Fibroblast of lung (primary cell): ENCODE results near the gene TNFRSF14. TPM values are rescaled to one million over a fixed set of nuclear protein-coding genes. Genes with fewer than 3 reads are reported as not detected.

ENCODE experiments used
- DNase-seq, 2 donors: peaks; one replicate each; pipeline versions ENCODE4 v3.0.0 to v3.0.0-alpha.2; 2010; ENCODE audit warnings: low read depth in 2 of 2
- H2AFZ ChIP-seq: 2 replicates; pipeline ENCODE4 v1.5.1; 2012; ENCODE audit warnings: low read length, control low read depth, inconsistent platforms
- H3K27ac ChIP-seq: 2 replicates; pipeline ENCODE4 v1.5.1; 2011; ENCODE audit warnings: low read length, control low read depth; ENCODE audit not compliant: insufficient read depth
- H3K27me3 ChIP-seq: 2 replicates; pipeline ENCODE4 v1.5.1; 2011; ENCODE audit warnings: mild to moderate bottlenecking, low read length; ENCODE audit not compliant: control insufficient read depth, insufficient read depth
- H3K36me3 ChIP-seq: 2 replicates; pipeline ENCODE4 v1.5.1; 2011; ENCODE audit warnings: low read length; ENCODE audit not compliant: control insufficient read depth, insufficient read depth
- H3K4me1 ChIP-seq: 2 replicates; pipeline ENCODE4 v1.5.1; 2011; ENCODE audit warnings: low read length; ENCODE audit not compliant: control insufficient read depth, insufficient read depth; ENCODE audit errors: extremely low read depth
- H3K4me2 ChIP-seq: 2 replicates; pipeline ENCODE4 v1.5.1; 2011; ENCODE audit warnings: low read length, control low read depth; ENCODE audit not compliant: insufficient read depth; ENCODE audit errors: extremely low read depth
- H3K4me3 ChIP-seq, 4 experiments: fragments of 200-600 bp in 1 of 4; sonication (generic) in 1 of 4; replicated peaks in 1 of 4; 2 replicates each; pipeline ENCODE4 v1.5.1; 2011 to 2016; ENCODE audit warnings: low read length in 4 of 4, low read depth in 3 of 4, mild to moderate bottlenecking in 3 of 4, control low read depth in 2 of 4, inconsistent platforms in 1 of 4, mixed read lengths in 1 of 4; ENCODE audit not compliant: insufficient read depth in 1 of 4; ENCODE audit errors: control extremely low read depth in 1 of 4
- H3K79me2 ChIP-seq: 2 replicates; pipeline ENCODE4 v1.5.1; 2012; ENCODE audit warnings: mild to moderate bottlenecking, low read length, inconsistent platforms; ENCODE audit not compliant: control insufficient read depth, insufficient read depth
- H3K9ac ChIP-seq: 2 replicates; pipeline ENCODE4 v1.5.1; 2011; ENCODE audit warnings: mild to moderate bottlenecking, low read length, control low read depth; ENCODE audit not compliant: insufficient read depth
- H3K9me3 ChIP-seq: 2 replicates; pipeline ENCODE4 v1.5.1; 2012; ENCODE audit warnings: low read depth, low read length; ENCODE audit not compliant: control insufficient read depth, insufficient read depth
- H4K20me1 ChIP-seq: 2 replicates; pipeline ENCODE4 v1.5.1; 2011; ENCODE audit warnings: low read length; ENCODE audit not compliant: control insufficient read depth, insufficient read depth; ENCODE audit errors: extremely low read depth
- EZH2 ChIP-seq: IDR thresholded peaks from 2 replicates; pipeline ENCODE4 v1.5.1; 2012; ENCODE audit warnings: low read length, control low read depth, mild to moderate bottlenecking; ENCODE audit errors: missing control alignments
- polyA plus RNA-seq, 2 donors: library from polyadenylated mRNA; depleted of rRNA in 1 of 2; stranded (reverse) in 1 of 2; unstranded in 1 of 2; fragments of >200 nt; gene quantifications; 2 replicates each; pipeline ENCODE4 v1.2.1, GENCODE V29; 2011 to 2012; ENCODE audit warnings: missing spikeins in 1 of 2
- total RNA-seq: library from RNA; depleted of rRNA; stranded (reverse); fragments of >200 nt; gene quantifications from 2 replicates; pipeline ENCODE4 v1.2.1, GENCODE V29; 2014
- TF ChIP-seq, protein P1 (sequence below), 2 donors: IDR thresholded peaks in 1 of 2; conservative IDR thresholded peaks in 1 of 2; 1 replicate in 1 of 2; 2 replicates in 1 of 2; pipeline ENCODE4 v1.5.1; 2011 to 2012; ENCODE audit warnings: low read length in 2 of 2, control low read depth in 1 of 2, inconsistent platforms in 1 of 2, low read depth in 1 of 2, mild to moderate bottlenecking in 1 of 2

TNFRSF14 gene
- total and polyA plus RNA-seq, 2 donors (not counting 1 experiment from before 2014, with no cell fraction given) = 15.2 to 85.0 TPM

DNA sequence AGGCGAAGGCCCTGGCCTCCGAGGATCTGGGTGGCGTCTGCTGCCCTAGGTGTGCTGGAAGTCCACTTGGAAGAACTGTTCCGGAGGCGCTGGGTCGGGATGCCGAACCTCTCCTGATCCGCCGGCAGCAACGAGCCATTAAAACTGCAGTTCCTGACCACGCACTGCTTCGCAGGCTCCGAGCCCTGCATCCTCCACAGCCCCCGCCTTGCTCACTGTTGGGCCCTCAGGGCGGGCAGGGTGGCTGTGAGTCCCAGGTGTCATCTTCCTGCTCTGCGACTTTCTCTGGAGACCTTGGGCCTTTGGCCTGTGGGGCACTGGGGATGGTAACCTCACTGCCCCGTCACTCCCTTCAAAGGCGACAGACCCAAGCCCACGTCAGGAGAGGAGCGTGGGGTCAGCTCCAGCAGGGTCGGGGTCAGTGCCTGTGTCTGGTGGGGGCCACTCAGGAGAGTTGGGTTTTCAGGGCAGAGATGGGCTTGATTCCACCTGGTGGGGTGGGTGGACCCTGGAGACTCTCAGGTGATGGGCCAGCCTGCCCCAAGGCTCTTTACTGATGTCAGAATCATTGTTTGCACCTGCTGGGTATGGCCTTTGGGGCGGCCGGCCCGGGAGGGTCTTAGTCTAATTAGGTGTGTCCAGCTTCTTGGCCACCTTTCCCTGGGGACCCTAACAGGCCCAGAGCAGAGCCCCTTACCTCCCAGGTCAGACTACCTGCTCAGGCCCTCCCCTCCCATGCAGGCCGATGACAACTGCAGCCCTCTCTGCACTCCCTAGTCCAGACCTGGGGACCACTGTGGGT lies 33.5 kb downstream of the TNFRSF14 start:
- H3K79me2 ChIP-seq = no peaks in the 10 kb centered on the region
- no peaks in the 10 kb centered on the region for H4K20me1 ChIP-seq
- H3K36me3 ChIP-seq = no peaks in the 10 kb centered on the region
- no peaks in the 10 kb centered on the region for H3K9me3 ChIP-seq
- no peaks in the 10 kb centered on the region for H3K27me3 ChIP-seq
- no peak overlapping the region for H2AFZ ChIP-seq
- no peak for TF ChIP-seq EZH2
- TF ChIP-seq, protein P1, sequence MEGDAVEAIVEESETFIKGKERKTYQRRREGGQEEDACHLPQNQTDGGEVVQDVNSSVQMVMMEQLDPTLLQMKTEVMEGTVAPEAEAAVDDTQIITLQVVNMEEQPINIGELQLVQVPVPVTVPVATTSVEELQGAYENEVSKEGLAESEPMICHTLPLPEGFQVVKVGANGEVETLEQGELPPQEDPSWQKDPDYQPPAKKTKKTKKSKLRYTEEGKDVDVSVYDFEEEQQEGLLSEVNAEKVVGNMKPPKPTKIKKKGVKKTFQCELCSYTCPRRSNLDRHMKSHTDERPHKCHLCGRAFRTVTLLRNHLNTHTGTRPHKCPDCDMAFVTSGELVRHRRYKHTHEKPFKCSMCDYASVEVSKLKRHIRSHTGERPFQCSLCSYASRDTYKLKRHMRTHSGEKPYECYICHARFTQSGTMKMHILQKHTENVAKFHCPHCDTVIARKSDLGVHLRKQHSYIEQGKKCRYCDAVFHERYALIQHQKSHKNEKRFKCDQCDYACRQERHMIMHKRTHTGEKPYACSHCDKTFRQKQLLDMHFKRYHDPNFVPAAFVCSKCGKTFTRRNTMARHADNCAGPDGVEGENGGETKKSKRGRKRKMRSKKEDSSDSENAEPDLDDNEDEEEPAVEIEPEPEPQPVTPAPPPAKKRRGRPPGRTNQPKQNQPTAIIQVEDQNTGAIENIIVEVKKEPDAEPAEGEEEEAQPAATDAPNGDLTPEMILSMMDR (conservative IDR thresholded peaks at IDR 0.05 in 1 of 2, IDR thresholded peaks at IDR 0.05 in 1 of 2; ENCODE audit: low read depth in 1 of 2, low read length in 2 of 2) = no peak
- no peak for DNase-seq
- no peak overlapping the region for H3K27ac ChIP-seq
- no peak overlapping the region for H3K4me3 ChIP-seq
- H3K4me1 ChIP-seq = peaks cover 8% of the 10 kb centered on the region
- no peak overlapping the region for H3K9ac ChIP-seq
- H3K4me2 ChIP-seq = no peak overlapping the region

DNA sequence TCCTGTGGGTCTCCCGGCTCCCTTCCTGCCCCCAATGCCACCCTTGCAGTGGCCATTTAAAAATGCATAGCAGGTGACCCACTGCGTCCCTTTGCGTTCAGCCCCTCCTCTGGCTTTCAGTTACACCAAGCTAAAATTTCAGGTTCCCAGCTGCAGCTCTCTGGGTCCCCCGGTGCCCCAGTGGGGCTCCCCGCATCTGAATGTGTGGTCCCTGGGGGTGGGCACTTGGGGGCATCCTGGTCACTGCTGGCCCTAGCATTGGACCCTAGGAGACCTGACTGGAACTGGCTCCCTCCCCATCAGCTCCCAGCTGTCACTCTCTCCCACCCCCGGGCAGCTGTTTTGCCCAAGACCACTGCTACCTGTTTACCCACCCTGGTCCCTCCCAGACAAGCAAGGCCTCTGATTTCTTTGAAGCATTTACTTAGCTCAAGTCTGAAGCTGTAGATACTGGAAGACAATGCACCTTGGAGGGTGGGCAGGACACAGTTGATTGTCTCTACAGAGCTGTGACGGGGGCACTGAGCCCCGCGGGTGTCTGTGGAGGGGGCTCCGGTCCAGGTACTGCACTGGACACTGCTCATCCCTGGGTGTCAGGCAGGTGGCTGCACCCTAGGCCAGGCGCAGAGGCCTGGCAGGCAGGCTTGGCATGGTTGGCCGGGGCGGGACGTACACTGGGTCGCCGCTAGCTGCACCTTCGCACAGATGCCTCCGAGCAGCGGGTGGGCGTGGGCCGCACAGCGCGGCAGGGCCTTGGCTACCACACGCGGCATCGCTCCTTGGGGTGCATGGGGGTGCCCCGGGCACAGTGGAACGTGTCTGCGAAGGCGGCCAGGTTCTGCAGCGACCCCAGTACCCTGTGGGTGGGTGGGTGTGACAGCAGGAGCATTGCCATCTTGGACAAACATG lies 34.3 kb downstream of the TNFRSF14 start:
- Histone ChIP-seq H3K27ac (no peak overlapping the region), H3K9me3 (no peaks in the 10 kb centered on the region), H3K36me3 (no peaks in the 10 kb centered on the region), H3K27me3 (no peaks in the 10 kb centered on the region), H4K20me1 (no peaks in the 10 kb centered on the region), H3K4me1 (peaks cover 8% of the 10 kb centered on the region), H2AFZ (no peak overlapping the region), H3K4me3 (no peak overlapping the region), H3K9ac (no peak overlapping the region), H3K79me2 (no peaks in the 10 kb centered on the region), H3K4me2 (no peak overlapping the region)
- DNase-seq = no peak
- TF ChIP-seq, protein P1 (conservative IDR thresholded peaks at IDR 0.05 in 1 of 2, IDR thresholded peaks at IDR 0.05 in 1 of 2; ENCODE audit: low read depth in 1 of 2, low read length in 2 of 2) = no peak
- TF ChIP-seq EZH2 = no peak

DNA sequence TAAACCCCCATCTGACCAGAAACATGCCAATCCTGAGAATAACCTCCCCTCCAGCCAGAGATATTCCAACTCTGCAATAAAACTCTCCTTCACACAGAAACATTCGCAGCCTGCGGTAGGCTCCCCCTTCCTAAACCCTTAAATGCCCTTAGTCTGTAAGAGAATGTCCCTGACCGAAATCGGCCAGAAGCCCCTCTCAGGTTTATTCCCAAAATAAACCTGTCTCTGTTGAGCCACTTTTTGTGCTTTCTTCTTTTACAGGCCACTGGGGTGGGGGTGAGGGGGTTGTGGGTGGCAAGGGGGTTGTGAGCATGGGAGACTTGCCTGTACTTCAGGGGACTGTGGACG lies 35.0 kb downstream of the TNFRSF14 start:
- Histone ChIP-seq H3K4me1 (peaks cover 8% of the 10 kb centered on the region), H3K9ac (no peak overlapping the region), H3K79me2 (no peaks in the 10 kb centered on the region), H3K9me3 (no peaks in the 10 kb centered on the region), H2AFZ (no peak overlapping the region), H3K4me3 (no peak overlapping the region), H3K4me2 (no peak overlapping the region), H3K27me3 (no peaks in the 10 kb centered on the region), H4K20me1 (no peaks in the 10 kb centered on the region), H3K36me3 (no peaks in the 10 kb centered on the region), H3K27ac (no peak overlapping the region)
- no peak for DNase-seq
- TF ChIP-seq, protein P1 (conservative IDR thresholded peaks at IDR 0.05 in 1 of 2, IDR thresholded peaks at IDR 0.05 in 1 of 2; ENCODE audit: low read depth in 1 of 2, low read length in 2 of 2) = no peak
- TF ChIP-seq EZH2 = no peak
